GM19099 (cell line): ENCODE measurements around the gene VIP.

Experiments
- POLR2A ChIP-seq: IDR thresholded peaks from 3 replicates; pipeline ENCODE4 v1.6.1; 2011; ENCODE audit warnings: low read depth; ENCODE audit not compliant: insufficient read length; ENCODE audit errors: extremely low read depth

Gene VIP

GRCh38 chr6:152750694-152751093, at the start of gene VIP:
Gene VIP (plus strand): TSS chr6:152750797. CDS start chr6:152752178, 1,381 bp downstream.
- TF ChIP-seq POLR2A: no peak

GRCh38 chr6:152701081-152701862, 49.3 kb upstream of the VIP start:
- TF ChIP-seq POLR2A: no peak

- TF ChIP-seq POLR2A: no peak
Measured at GRCh38 chr6:152701863-152702401, 48.7 kb upstream of the VIP start.

GRCh38 chr6:152705327-152705726, 45.3 kb upstream of the VIP start:
- no peak for TF ChIP-seq POLR2A

- no peak for TF ChIP-seq POLR2A
Measured at GRCh38 chr6:152716322-152716721, 34.3 kb upstream of the VIP start.

- no peak for TF ChIP-seq POLR2A
Measured at GRCh38 chr6:152720974-152721373, 29.6 kb upstream of the VIP start.

- TF ChIP-seq POLR2A: no peak
Measured at GRCh38 chr6:152721956-152722355, 28.6 kb upstream of the VIP start.

GRCh38 chr6:152723398-152723797, 27.2 kb upstream of the VIP start:
- no peak for TF ChIP-seq POLR2A

- TF ChIP-seq POLR2A: no peak
Measured at GRCh38 chr6:152726313-152726712, 24.3 kb upstream of the VIP start.

GRCh38 chr6:152727507-152727906, 23.1 kb upstream of the VIP start:
- TF ChIP-seq POLR2A: no peak

- TF ChIP-seq POLR2A: no peak
Measured at GRCh38 chr6:152734630-152735029, 16.0 kb upstream of the VIP start.

- no peak for TF ChIP-seq POLR2A
Measured at GRCh38 chr6:152736687-152737273, 13.8 kb upstream of the VIP start.

GRCh38 chr6:152745509-152746171, 5.0 kb upstream of the VIP start:
- no peak for TF ChIP-seq POLR2A

- TF ChIP-seq POLR2A: no peak
Measured at GRCh38 chr6:152746172-152746553, 4.4 kb upstream of the VIP start.

GRCh38 chr6:152748843-152749242, 1.8 kb upstream of the VIP start:
- TF ChIP-seq POLR2A: no peak

GRCh38 chr6:152749336-152749735, 1.3 kb upstream of the VIP start:
- no peak for TF ChIP-seq POLR2A

GRCh38 chr6:152765331-152765730, 14.7 kb downstream of the VIP start:
- no peak for TF ChIP-seq POLR2A

GRCh38 chr6:152769159-152769558, 18.6 kb downstream of the VIP start:
- no peak for TF ChIP-seq POLR2A
